Activated CD4-positive, alpha-beta T cell treated with anti-CD3 and anti-CD28 coated beads for 48 hours (primary cell): ENCODE data around the gene GFAP.

Source experiments
- DNase-seq: peaks from one replicate; pipeline ENCODE4 v3.0.0-alpha.2; 2020

Gene GFAP

GRCh38 chr17:44930667-44931066, 15.4 kb upstream of the GFAP start:
- no peak for DNase-seq

- DNase-seq = no peak
Observed at GRCh38 chr17:44928950-44929720, 13.8 kb upstream of the GFAP start.

GRCh38 chr17:44928136-44928535, 12.8 kb upstream of the GFAP start:
- no peak for DNase-seq

- DNase-seq = no peak
Observed at GRCh38 chr17:44927696-44928095, 12.4 kb upstream of the GFAP start.

- DNase-seq = no peak
Observed at GRCh38 chr17:44926821-44927525, 11.7 kb upstream of the GFAP start.

- DNase-seq = no peak
Observed at GRCh38 chr17:44925731-44926697, 10.7 kb upstream of the GFAP start.

- no peak for DNase-seq
Observed at GRCh38 chr17:44924107-44924544, 8.8 kb upstream of the GFAP start.

GRCh38 chr17:44922746-44923470, 7.6 kb upstream of the GFAP start:
- no peak for DNase-seq

GRCh38 chr17:44922136-44922535, 6.8 kb upstream of the GFAP start:
- DNase-seq = no peak

GRCh38 chr17:44921122-44921882, 6.0 kb upstream of the GFAP start:
- no peak for DNase-seq

- no peak for DNase-seq
Observed at GRCh38 chr17:44920565-44920940, 5.3 kb upstream of the GFAP start.

GRCh38 chr17:44919885-44920564, 4.7 kb upstream of the GFAP start:
- DNase-seq = peak; percentile 75

- DNase-seq = no peak
Observed at GRCh38 chr17:44919411-44919810, 4.1 kb upstream of the GFAP start.

GRCh38 chr17:44918006-44918405, 2.7 kb upstream of the GFAP start:
- DNase-seq = no peak

- DNase-seq = no peak
Observed at GRCh38 chr17:44917456-44917855, 2.2 kb upstream of the GFAP start.

- no peak for DNase-seq
Observed at GRCh38 chr17:44916781-44917241, 1.5 kb upstream of the GFAP start.

GRCh38 chr17:44915862-44916780, 821 bp upstream of the GFAP start:
- no peak for DNase-seq

- no peak for DNase-seq
Observed at GRCh38 chr17:44914698-44915271, 515 bp downstream of the GFAP start.

- no peak for DNase-seq
Observed at GRCh38 chr17:44914148-44914547, 1.2 kb downstream of the GFAP start.

GRCh38 chr17:44913676-44914075, 1.6 kb downstream of the GFAP start:
- no peak for DNase-seq
